ENCODE results near the gene LONP1.

The LONP1 gene

DNA sequence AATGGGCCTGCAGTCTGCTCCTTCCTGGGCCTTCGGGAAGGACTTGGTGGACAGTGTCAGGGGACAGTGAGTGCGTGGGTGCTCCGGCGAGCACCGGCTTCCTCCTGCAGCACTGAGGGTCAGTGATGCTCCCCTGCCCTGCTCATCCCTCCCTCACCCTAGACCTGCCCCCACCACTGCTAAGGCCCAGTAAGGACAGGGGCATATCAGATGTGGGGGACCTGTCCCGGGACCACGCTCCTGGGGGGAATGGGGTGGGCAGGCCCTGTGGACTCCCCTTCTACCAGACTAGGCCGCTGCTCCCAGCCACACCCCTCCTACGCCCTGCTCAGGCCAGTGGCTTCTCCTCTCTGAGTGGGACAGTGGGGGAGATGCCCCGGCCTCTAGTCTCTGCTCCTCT lies 42.8 kb downstream of the LONP1 start:
- no peak for DNase-seq

DNA sequence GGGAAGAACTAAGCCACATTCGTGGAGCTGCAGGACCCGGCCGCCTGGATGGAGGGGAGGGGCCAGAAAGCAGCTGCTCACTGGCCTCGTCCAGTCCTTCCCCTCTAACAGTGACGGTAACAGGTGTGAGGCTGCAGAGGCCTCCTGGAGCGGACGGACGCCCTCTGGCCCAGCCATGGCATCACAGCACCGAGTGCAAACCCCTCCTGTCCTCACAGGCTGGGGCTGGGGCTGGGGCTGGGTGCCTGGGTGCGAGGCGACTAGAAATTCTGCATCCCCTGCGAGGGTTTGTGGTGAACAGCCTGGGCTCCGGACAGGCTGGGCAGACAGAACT lies 43.2 kb downstream of the LONP1 start:
- DNase-seq, result no peak

DNA sequence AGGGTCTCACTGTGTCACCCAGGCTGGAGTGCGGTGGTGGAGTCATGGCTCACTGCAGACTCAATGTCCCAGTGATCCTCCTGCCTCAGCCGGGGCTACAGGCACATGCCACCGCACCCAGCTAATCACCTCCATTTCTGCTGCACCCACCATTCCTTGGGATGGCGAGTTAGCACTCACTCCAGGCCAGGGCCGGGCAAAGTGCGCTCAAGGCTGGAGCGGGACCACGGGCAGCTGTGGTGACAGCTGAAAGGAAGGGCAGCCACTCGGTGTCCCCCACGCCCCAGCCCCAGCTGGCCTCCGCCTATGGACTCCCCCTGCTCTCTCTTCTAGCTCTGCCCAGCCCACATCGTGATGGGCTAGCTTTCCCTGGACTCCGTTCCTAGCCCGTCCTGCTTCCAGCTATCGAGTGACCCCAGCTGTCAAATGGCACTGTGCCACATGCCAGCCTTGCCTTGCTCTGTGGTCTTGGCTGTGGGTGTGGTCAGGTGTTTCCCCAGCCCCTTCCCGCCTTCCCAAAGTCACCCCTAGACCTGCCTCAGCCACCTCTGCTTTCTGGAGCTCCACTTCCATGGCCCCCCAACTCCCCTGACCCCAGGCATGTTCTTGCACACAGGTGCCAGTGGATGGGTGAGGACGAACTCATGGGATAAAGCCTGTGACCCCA lies 43.7 kb downstream of the LONP1 start:
- DNase-seq, result no peak

DNA sequence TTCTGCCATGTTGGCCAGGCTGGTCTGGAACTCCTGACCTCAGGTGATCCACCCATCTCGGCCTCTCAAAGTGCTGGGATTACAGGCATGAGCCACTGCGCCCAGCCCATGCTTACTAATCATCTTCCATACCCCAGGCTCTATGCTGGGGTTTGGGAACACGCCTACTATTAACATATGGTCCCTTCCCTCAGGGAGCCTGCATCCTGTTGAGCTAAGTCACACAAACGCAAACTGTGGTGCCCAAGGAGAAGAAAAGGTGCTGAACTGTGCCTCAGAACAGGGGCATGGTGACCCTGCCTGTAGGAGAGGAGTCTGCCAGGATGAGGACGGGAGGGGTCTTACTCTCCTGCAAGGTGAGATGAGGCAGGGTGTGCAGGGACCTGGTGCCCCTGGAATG lies 45.2 kb downstream of the LONP1 start:
- DNase-seq, result no peak

DNA sequence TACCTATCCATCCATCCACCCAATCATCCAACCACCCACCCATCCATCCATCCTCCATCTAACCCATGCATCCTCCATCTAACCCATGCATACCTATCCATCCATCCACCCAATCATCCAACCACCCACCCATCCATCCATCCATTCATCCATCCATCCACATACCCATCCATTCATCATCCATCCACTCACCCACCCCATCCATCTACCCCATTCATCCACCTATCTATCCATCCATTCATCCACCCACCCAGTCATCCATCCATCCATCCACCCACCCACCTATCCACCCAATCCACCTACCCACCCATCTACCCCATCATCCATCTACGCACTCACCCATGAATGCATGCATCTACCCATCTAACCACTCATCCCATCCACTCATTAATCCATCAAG lies 46.2 kb downstream of the LONP1 start:
- DNase-seq, result no peak

DNA sequence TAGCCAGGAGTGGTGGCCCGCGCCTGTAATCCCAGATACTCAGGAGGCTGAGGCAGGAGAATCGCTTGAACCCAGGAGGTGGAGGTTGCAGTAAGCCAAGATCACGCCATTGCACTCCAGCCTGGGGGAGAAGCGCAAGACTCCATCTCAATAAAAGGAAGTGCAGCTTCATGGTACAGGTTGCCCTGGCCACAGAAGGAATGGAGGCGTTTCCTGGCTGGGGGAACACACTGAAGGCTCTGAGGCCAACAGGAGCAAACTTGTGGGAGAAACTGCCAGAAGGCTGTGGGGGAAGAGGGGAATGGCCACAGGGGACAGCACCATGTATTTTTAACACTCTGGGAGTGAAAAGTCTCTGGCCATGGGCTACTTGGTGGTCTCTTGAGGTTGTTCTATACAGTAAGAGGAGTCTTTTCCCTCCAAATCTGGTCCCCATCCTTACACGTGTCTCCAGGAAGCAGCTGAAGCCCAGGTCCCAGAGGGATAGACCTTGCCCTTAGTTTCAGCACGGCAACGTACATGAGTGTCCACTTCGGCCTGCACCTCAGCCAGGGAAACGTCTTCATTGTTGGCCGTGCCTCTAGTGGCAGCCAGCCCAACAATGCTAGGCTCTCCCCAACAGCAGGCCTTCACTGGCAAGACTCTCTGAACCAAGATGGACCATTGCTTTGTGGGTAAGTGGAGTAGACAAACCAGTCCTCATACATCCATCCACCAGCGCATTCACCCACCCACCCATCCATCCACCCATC lies 47.1 kb downstream of the LONP1 start:
- no peak for DNase-seq

DNA sequence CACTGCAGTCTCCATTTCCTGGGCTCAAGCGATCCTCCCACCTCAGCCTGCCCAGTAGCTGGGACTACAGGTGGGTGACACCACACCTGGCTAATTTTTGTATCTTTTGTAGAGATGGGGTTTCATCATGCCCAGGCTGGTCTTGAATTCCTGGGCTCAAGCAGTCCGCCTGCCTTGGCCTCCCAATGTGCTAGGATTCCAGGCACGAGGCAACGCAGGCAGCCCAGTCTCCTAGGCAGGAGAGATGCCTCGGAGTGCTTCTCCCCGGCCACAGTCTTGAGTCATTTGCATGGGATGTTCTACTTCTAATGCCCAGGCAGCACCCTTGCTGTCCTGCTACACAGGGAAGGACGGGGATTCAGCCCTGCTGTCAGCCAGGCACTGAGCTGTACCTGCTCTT lies 48.3 kb downstream of the LONP1 start:
- DNase-seq, result no peak

DNA sequence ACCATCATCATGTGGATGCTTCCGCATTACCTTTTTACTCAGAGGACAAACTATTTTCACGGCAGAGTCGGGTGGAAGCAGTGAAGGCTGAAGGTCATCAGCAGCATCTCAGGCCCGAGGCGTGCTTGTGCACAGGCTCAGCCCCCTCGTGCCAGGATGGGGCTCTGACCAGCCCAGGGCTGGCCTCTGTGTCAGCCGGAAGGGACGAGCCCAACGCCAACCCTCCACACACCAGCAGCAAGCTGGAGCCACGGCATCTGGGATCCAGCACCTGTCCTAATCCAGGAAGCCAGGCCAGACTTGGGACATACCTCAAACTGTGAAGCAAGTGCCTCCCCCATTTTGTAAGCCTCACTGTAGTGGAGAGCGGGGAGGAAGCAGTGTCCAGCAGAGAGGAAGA lies 50.7 kb downstream of the LONP1 start:
- no peak for DNase-seq

DNA sequence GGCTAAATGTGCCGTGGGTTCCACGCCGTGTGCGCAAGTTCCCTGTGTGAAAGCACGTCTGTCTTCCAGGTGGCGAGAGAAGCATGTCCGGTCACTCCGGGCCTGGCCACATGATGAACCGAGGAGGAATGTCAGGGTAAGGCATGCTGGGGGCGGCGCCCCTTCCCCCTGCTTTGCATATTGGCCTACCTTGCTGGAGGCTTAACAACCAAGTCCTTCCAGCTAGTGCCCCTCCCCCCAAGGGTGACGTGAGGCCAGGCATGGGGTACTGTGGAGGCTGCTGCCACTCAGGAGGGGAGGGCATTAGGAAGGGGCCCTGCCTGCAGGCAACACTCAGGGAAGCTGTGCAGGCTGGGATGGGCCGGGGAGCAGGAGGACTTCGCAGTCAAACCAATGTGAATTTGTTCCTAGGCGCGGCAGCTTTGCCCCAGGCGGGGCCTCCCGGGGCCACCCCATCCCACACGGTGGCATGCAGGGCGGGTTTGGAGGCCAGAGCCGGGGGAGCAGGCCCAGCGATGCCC lies 52.1 kb downstream of the LONP1 start:
- no peak for DNase-seq

DNA sequence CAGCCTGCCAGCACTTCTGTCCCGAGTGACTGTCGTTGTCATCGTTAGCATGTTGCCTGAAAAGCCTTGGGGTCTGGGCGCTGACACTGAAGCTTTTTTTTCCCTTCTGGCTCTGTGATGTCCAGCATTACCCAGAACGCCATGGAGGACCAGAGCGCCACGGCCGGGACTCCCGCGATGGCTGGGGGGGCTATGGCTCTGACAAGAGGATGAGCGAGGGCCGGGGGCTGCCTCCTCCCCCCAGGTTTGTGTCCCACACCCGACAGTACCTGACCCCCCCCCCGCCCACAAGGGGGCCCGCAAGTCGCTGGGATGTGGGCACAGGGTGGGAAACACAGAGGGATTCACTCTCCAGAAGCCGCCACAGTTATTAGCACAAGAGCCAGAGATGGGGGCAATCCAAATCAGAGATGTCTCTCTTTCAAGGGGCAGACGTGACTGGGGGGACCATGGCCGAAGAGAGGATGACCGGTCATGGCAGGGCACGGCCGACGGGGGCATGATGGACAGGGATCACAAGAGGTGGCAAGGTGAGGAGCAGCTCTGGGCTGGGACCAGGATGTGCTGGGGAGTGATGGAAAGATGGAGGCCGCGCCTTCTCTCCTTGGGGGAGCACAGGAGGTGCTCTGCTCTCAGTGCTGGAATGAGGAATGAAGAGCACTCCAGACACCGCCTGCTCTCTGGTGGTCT lies 52.9 kb downstream of the LONP1 start:
- DNase-seq, result no peak

DNA sequence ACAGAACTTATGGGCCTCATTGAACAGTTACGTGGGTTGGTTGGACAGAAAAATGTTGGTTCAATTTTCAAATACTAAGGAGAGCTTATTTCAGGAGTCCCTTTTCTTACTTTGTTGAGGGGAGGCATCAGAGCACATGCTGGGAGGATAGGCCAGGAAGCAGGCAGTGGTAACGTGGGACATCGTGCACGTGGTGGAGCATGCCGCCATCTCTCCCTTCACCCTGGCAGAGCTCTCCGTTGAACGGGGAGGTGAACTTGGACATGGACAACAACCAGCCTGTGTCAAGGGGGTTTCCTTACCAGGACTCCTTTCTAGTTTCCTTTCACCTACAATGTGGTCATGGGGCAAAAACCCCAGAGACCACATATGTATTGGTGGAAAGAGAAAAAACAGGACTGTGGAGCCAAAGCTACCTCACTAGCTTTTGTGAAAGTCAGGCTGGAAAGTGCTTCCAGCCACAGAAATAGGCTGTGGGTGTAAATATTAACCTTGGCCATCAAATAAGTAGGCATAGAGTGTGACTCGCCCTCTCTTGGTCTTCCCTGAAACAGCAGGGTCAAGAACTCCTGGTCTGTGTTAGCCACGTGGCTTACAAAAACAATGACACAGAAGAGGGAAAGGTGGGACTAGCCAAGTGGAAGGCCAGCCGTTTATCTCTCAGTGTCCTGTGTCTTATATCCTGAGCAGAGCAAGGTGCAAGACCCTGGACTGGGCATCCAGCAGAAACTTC lies 54.0 kb downstream of the LONP1 start:
- no peak for DNase-seq

DNA sequence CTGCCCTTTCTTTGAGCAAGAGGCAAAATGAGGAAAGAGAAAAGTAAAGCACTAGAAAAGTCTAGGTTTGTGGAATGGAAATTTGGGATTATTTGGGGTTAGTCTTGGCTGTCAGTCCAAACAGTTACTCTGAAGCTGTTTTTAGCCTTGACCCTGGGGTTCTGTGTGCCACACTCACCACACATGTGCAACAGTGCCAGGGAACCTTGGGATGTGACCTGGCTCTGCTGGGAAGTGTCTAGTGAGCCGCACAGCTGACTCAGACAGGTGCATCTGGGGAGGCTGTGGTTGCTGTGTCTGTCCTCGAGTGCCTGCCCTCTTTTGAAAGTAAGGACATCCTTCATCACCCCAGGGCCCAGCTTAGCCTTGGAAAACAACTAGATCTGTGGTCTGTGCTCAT lies 55.4 kb downstream of the LONP1 start:
- no peak for DNase-seq

DNA sequence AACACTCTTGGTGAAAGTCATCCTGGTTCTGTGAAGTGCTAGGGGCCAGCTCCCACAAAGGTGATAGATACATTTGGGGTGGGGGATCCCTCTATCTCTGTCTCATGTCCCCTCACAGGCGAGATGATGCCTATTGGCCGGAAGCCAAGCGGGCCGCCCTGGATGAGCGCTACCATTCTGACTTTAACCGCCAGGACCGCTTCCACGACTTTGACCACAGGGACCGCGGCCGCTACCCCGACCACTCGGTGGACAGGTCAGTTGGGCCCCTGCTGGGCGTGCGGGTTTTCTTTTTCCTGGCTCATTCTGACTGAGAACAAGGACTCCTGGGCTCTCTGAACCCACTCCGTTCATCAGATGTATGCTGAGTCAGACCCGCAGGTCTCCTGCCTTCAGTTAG lies 56.0 kb downstream of the LONP1 start:
- DNase-seq, result no peak

DNA sequence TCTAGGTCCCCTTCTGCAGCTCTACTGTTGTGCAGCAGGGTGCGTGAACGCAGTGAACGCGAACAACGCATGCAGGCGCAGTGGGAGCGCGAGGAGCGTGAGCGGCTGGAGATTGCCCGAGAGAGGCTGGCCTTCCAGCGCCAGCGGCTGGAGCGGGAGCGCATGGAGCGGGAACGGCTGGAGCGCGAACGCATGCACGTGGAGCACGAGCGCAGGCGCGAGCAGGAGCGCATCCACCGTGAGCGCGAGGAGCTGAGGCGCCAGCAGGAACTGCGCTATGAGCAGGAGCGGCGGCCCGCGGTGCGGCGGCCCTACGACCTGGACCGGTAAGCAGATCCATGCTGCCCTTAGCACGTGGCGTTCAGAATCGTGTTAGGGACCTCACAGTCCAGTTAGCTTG lies 58.5 kb downstream of the LONP1 start:
- no peak for DNase-seq

DNA sequence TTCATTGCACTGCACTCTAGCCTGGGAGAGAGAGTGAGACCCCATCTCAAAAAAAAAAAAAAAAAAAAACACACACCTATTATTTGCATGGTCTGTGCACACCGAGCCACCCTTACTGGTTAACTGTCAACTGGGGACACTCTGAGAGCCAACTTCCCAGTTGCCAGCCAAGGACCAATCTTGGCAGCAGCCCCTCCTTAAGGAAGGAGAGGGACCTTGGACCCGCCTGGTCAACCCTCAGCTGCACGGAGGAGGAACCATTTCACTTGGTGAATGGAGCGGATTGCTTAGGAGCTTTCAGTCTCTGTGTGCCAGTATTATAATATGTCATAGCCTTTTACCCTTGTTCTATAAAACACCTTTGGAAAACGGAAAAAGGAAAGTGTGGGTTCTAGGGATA lies 64.5 kb downstream of the LONP1 start:
- DNase-seq, result no peak

DNA sequence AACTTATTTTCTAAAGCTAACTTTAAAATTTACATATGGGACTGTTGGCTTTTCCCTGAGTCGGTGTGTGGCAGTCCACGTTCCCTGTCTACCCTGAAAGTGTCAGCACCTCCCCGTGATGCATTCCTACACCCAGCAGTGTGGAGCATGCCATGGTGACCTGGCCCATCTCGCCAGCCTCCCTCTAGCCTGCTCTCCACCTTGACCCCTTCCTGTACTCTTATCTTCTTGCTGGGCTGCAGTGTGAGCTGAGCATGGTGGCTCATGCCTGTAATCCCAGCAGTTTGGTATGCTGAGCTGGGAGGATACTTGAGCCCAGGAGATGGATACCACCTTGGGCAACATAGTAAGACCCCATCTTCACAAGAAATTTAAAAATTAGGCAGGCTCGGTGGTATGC lies 65.0 kb downstream of the LONP1 start:
- no peak for DNase-seq

DNA sequence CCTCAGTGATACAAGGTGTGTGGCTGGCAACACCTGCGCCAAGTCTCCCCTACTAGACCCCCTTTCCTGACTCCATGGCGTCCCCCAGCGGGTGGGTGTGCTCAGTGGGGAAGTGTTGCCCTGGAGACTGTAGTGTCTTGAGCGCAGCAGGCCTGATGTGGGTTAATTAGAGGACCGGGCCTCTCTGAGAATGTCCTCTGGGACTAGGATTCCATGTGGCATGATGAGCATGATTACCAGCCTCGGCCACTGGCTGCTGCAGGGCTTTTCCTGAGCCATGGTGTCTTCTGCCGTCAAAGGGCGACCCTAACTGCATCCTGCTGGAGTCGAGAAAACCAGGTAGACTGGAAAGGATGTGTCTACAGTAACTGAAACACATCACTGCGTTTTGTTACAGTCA lies 67.7 kb downstream of the LONP1 start:
- no peak for DNase-seq

DNA sequence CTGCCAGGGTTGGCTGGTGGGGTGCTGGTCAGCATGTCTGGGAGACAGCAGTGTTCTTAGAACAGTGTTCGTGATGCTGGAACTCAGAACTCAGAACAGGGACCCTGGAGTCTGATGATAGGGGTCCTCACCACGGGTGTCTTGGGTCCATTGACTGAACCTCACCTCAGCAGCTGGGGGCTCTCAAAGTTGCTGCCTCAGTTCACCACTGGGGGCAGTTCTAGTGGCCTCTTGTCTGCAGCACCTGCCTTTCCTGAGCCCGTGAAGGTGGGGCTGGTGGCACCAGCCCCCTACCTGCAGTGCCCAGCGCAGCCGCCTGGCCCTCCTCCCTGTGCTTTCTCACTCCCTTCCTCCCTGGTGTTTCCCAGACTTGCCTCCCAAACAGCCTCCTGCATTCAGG lies 68.6 kb downstream of the LONP1 start:
- no peak for DNase-seq

DNA sequence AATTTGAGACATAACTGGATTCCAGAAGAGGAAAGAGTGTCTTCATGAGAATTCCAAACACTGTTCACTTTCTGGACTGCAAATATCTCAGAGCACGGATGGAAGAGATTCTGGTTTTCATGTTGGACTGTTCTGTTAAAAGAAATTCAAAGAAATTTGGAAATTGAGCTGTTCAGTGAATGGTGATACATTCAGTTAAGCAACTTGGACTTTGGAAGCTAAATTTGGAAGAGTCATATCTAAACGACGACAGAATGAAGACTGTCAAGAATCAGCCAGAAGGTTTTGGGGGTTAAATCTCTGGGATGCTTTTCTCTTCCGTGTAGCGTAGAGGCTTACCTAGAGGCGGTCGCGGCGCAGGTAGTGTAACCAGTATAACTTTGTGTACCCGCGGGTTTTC lies 71.5 kb downstream of the LONP1 start:
- DNase-seq, result no peak

DNA sequence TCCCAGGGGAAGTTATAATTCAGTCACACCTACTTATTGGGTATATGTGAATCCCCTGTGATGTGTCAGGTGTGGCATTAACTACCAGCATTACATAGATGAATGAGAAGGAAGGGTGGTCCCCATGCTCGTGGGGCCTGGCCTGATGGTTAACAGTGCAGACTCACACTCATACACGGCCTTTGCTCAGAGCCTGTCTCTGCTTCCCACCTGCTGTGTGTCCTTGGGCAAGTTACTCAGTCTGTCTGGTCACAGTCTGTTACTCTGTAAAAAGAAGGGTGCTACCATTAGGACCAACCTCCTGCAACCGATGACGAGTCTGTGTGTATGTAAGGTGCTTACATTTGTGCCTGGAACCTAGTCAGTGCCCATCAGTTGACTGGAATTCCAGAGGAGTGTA lies 73.2 kb downstream of the LONP1 start:
- no peak for DNase-seq

DNA sequence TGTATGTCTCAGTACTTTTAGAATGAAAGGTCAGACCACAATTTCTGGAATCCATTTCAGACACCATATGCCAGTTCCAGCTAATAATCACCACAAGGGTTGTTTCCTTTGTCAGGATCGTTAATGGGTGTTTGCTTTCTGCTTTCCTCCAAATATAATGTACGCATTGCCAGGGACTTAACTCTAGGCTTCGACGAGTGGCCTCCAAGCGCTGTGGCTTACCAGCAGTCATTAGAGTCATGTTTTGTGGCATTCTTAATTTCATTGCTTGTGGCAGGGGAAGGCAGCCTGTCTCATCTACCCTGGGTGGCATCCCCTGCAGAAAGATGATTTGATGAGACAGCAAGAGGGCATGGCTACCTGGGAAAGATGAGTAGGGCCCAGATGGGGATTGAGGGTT lies 74.5 kb downstream of the LONP1 start:
- no peak for DNase-seq

DNA sequence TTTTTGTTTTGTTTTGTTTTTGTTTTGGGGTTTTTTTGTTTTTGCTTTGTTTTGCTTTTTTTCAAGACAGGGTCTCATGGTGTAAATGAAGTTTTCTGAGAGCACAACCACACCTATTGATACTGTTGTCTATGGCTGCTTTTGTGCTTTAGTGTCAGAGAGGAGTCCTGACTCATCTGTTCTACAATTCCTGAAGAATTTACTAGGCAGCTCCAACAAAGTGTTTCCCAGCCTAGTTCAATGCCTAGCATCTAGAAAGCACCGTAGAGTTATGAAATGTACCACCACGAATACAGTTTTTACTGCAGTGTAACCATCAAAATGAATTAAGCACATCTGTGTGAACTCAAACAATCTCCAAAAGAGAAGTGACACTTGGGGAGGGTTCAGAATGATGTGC lies 75.9 kb downstream of the LONP1 start:
- DNase-seq, result no peak

DNA sequence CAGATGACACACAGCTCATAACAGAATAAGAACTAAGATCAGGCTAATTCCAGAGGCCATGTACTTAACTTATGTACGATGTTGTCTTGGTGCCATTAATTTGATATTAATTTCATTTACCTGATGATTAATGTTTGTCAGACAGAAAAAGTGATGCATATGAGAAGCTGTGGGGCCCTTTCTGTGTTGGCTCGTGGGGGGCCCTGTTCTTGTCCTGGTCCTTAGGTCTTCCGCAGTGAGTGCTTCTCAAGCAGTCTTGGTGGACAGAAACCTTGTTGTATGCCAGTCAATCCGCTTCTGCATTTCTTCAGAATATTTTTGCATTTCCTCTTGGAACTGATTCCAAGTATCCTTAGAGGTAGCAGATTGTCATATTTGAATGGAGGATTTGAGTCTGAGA lies 76.9 kb downstream of the LONP1 start:
- DNase-seq, result no peak

DNA sequence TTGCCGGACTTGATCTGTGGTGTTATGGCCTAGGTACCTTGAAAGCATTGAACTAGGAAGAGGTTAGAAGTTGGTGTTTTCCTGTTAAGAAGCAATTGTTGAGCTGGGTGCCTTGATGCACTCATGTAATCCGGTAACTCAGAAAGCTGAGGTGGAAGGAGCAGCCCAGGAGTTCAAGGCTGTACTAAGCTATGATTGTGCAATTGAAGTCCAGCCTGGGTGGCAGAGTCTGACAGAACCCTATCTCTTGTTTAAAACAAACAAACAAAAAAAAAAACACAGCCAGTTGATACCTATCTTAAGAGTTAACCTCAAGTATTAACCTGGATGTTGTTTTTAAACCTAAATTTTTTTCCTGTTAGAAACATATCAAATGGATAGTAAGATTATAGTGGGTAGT lies 77.7 kb downstream of the LONP1 start:
- no peak for DNase-seq
